Activated naive CD8-positive, alpha-beta T cell treated with anti-CD3 and anti-CD28 coated beads for 36 hours (primary cell): Measurements from ENCODE around the gene SUPT20HL1. TPM values are rescaled to one million over a fixed set of nuclear protein-coding genes. Genes with fewer than 3 reads are reported as not detected.
"Not testable (repeated sequence)": the region's sequence is repeated elsewhere in the genome, so short reads cannot be mapped to it uniquely, and the experiment has no call there.

ENCODE experiments used
- DNase-seq: peaks from one replicate; pipeline ENCODE4 v3.0.0; 2021
- H3K27ac Mint-ChIP-seq: one replicate; pipeline ENCODE4 v1.8.0; 2022; ENCODE audit warnings: mild to moderate bottlenecking, moderate library complexity, mixed read lengths
- H3K27me3 Mint-ChIP-seq: one replicate; pipeline ENCODE4 v1.8.0; 2022; ENCODE audit warnings: mild to moderate bottlenecking, mixed read lengths
- H3K36me3 Mint-ChIP-seq: one replicate; pipeline ENCODE4 v1.8.0; 2021; ENCODE audit warnings: mild to moderate bottlenecking, mixed read lengths
- H3K4me1 Mint-ChIP-seq: one replicate; pipeline ENCODE4 v1.8.0; 2021; ENCODE audit warnings: mixed read lengths
- H3K4me3 Mint-ChIP-seq: one replicate; pipeline ENCODE4 v1.8.0; 2022; ENCODE audit warnings: mild to moderate bottlenecking, moderate library complexity, mixed read lengths
- H3K9me3 Mint-ChIP-seq: one replicate; pipeline ENCODE4 v1.8.0; 2022; ENCODE audit warnings: mixed read lengths
- total RNA-seq, 2 experiments: library from RNA; stranded (reverse); gene quantifications; one replicate each; pipeline ENCODE4 v1.2.3, GENCODE V29; 2021

The SUPT20HL1 gene
- total RNA-seq, 2 experiments from 2014 or later: not detected

GRCh38 chrX:24376403-24376802 is 16.0 kb downstream of the SUPT20HL1 start:
- peaks cover 2% of the 10 kb centered on the region for H3K4me1 Mint-ChIP-seq
- H3K27me3 Mint-ChIP-seq: peaks cover under 1% of the 10 kb centered on the region
- no peaks in the 10 kb centered on the region for H3K36me3 Mint-ChIP-seq
- no peaks in the 10 kb centered on the region for H3K9me3 Mint-ChIP-seq
- no peak for DNase-seq
- H3K4me3 Mint-ChIP-seq: no peak overlapping the region
- no peak overlapping the region for H3K27ac Mint-ChIP-seq

GRCh38 chrX:24377195-24377594 is 16.8 kb downstream of the SUPT20HL1 start:
- no peak overlapping the region for H3K27ac Mint-ChIP-seq
- no peaks in the 10 kb centered on the region for H3K36me3 Mint-ChIP-seq
- no peaks in the 10 kb centered on the region for H3K4me1 Mint-ChIP-seq
- no peak overlapping the region for H3K4me3 Mint-ChIP-seq
- no peaks in the 10 kb centered on the region for H3K27me3 Mint-ChIP-seq
- H3K9me3 Mint-ChIP-seq: no peaks in the 10 kb centered on the region
- no peak for DNase-seq

GRCh38 chrX:24377911-24378468 is 17.6 kb downstream of the SUPT20HL1 start:
- no peak overlapping the region for H3K4me3 Mint-ChIP-seq
- no peak for DNase-seq
- no peaks in the 10 kb centered on the region for H3K4me1 Mint-ChIP-seq
- peaks cover 4% of the 10 kb centered on the region for H3K27me3 Mint-ChIP-seq
- H3K9me3 Mint-ChIP-seq: no peaks in the 10 kb centered on the region
- H3K27ac Mint-ChIP-seq: no peak overlapping the region
- H3K36me3 Mint-ChIP-seq: no peaks in the 10 kb centered on the region

GRCh38 chrX:24378706-24379105 is 18.3 kb downstream of the SUPT20HL1 start:
- no peak for DNase-seq
- H3K4me1 Mint-ChIP-seq: no peaks in the 10 kb centered on the region
- peaks cover 4% of the 10 kb centered on the region for H3K27me3 Mint-ChIP-seq
- no peaks in the 10 kb centered on the region for H3K9me3 Mint-ChIP-seq
- no peak overlapping the region for H3K4me3 Mint-ChIP-seq
- H3K36me3 Mint-ChIP-seq: no peaks in the 10 kb centered on the region
- no peak overlapping the region for H3K27ac Mint-ChIP-seq

GRCh38 chrX:24380262-24381187 is 20.1 kb downstream of the SUPT20HL1 start:
- H3K9me3 Mint-ChIP-seq: no peaks in the 10 kb centered on the region
- H3K4me1 Mint-ChIP-seq: no peaks in the 10 kb centered on the region

GRCh38 chrX:24382315-24382714 is 21.9 kb downstream of the SUPT20HL1 start:
- DNase-seq, H3K4me3 Mint-ChIP-seq, H3K9me3 Mint-ChIP-seq, H3K27ac Mint-ChIP-seq, H3K27me3 Mint-ChIP-seq, H3K4me1 Mint-ChIP-seq, H3K36me3 Mint-ChIP-seq: not testable (repeated sequence)

More at GRCh38 chrX:24380262-24381187, 20.1 kb downstream of the SUPT20HL1 start:
- no peak for DNase-seq
- Mint-ChIP-seq H3K27ac (no peak overlapping the region), H3K4me3 (no peak overlapping the region), H3K36me3 (no peaks in the 10 kb centered on the region), H3K27me3 (peaks cover 4% of the 10 kb centered on the region)

- H3K36me3 Mint-ChIP-seq: no peaks in the 10 kb centered on the region
- no peaks in the 10 kb centered on the region for H3K4me1 Mint-ChIP-seq
These were observed 27.3 kb downstream of the SUPT20HL1 start for GRCh38 chrX:24387724-24388123.

GRCh38 chrX:24391389-24391788 is 30.9 kb downstream of the SUPT20HL1 start:
- H3K27me3 Mint-ChIP-seq: peaks cover 7% of the 10 kb centered on the region
- peaks cover 5% of the 10 kb centered on the region for H3K4me1 Mint-ChIP-seq
- H3K36me3 Mint-ChIP-seq: no peaks in the 10 kb centered on the region
- no peak for DNase-seq
- H3K9me3 Mint-ChIP-seq: no peaks in the 10 kb centered on the region
- H3K4me3 Mint-ChIP-seq: no peak overlapping the region
- H3K27ac Mint-ChIP-seq: no peak overlapping the region

More at GRCh38 chrX:24387724-24388123, 27.3 kb downstream of the SUPT20HL1 start:
- no peak for DNase-seq
- Mint-ChIP-seq H3K27ac (no peak overlapping the region), H3K4me3 (no peak overlapping the region), H3K27me3 (peaks cover 4% of the 10 kb centered on the region), H3K9me3 (no peaks in the 10 kb centered on the region)

- Mint-ChIP-seq H3K4me3 (no peak overlapping the region), H3K27me3 (peaks cover 7% of the 10 kb centered on the region), H3K4me1 (peaks cover 5% of the 10 kb centered on the region), H3K9me3 (no peaks in the 10 kb centered on the region), H3K36me3 (no peaks in the 10 kb centered on the region), H3K27ac (no peak overlapping the region)
- DNase-seq: no peak
These were observed 31.4 kb downstream of the SUPT20HL1 start for GRCh38 chrX:24391843-24392242.

GRCh38 chrX:24392709-24393108 is 32.3 kb downstream of the SUPT20HL1 start:
- Mint-ChIP-seq H3K27me3 (peaks cover 7% of the 10 kb centered on the region), H3K27ac (no peak overlapping the region), H3K4me3 (no peak overlapping the region), H3K4me1 (peaks cover 5% of the 10 kb centered on the region), H3K9me3 (no peaks in the 10 kb centered on the region), H3K36me3 (no peaks in the 10 kb centered on the region)
- no peak for DNase-seq

- H3K4me1 Mint-ChIP-seq: peaks cover 5% of the 10 kb centered on the region
- peak; percentile 13 for DNase-seq
- H3K36me3 Mint-ChIP-seq: no peaks in the 10 kb centered on the region
- H3K9me3 Mint-ChIP-seq: no peaks in the 10 kb centered on the region
- H3K27ac Mint-ChIP-seq: no peak overlapping the region
- peaks cover 7% of the 10 kb centered on the region for H3K27me3 Mint-ChIP-seq
- H3K4me3 Mint-ChIP-seq: no peak overlapping the region
These were observed 35.3 kb downstream of the SUPT20HL1 start for GRCh38 chrX:24395775-24396174.

- H3K4me1 Mint-ChIP-seq: peaks cover 5% of the 10 kb centered on the region
- no peak overlapping the region for H3K4me3 Mint-ChIP-seq
- H3K27ac Mint-ChIP-seq: no peak overlapping the region
- DNase-seq: no peak
- no peaks in the 10 kb centered on the region for H3K9me3 Mint-ChIP-seq
- no peaks in the 10 kb centered on the region for H3K36me3 Mint-ChIP-seq
- peaks cover 7% of the 10 kb centered on the region for H3K27me3 Mint-ChIP-seq
These were observed 35.9 kb downstream of the SUPT20HL1 start for GRCh38 chrX:24396236-24396930.

- H3K27ac Mint-ChIP-seq: no peak overlapping the region
- H3K36me3 Mint-ChIP-seq: no peaks in the 10 kb centered on the region
- peaks cover 5% of the 10 kb centered on the region for H3K4me1 Mint-ChIP-seq
- no peak for DNase-seq
- peaks cover 7% of the 10 kb centered on the region for H3K27me3 Mint-ChIP-seq
- no peak overlapping the region for H3K4me3 Mint-ChIP-seq
- H3K9me3 Mint-ChIP-seq: no peaks in the 10 kb centered on the region
These were observed 36.5 kb downstream of the SUPT20HL1 start for GRCh38 chrX:24396931-24397279.

- peaks cover 5% of the 10 kb centered on the region for H3K4me1 Mint-ChIP-seq
- H3K9me3 Mint-ChIP-seq: no peaks in the 10 kb centered on the region
- H3K27me3 Mint-ChIP-seq: peaks cover 3% of the 10 kb centered on the region
- no peak for DNase-seq
- no peak overlapping the region for H3K27ac Mint-ChIP-seq
- no peak overlapping the region for H3K4me3 Mint-ChIP-seq
- no peaks in the 10 kb centered on the region for H3K36me3 Mint-ChIP-seq
These were observed 38.3 kb downstream of the SUPT20HL1 start for GRCh38 chrX:24398766-24399165.

GRCh38 chrX:24399550-24399949 is 39.1 kb downstream of the SUPT20HL1 start:
- peaks cover 5% of the 10 kb centered on the region for H3K4me1 Mint-ChIP-seq
- no peak overlapping the region for H3K4me3 Mint-ChIP-seq
- no peaks in the 10 kb centered on the region for H3K36me3 Mint-ChIP-seq
- H3K27me3 Mint-ChIP-seq: no peaks in the 10 kb centered on the region
- no peaks in the 10 kb centered on the region for H3K9me3 Mint-ChIP-seq
- DNase-seq: no peak
- H3K27ac Mint-ChIP-seq: no peak overlapping the region
